CD4-positive, alpha-beta T cell treated with Interleukin-21 for 1 hour (primary cell): ENCODE results near the gene CDC45.

Experiments used
- DNase-seq: peaks from one replicate; pipeline ENCODE4 v3.0.0-alpha.2; 2020

CDC45 gene

GRCh38 chr22:19448076-19448607 lies 31.6 kb upstream of the CDC45 start:
- no peak for DNase-seq

GRCh38 chr22:19448739-19449421 lies 30.8 kb upstream of the CDC45 start:
- no peak for DNase-seq

DNA sequence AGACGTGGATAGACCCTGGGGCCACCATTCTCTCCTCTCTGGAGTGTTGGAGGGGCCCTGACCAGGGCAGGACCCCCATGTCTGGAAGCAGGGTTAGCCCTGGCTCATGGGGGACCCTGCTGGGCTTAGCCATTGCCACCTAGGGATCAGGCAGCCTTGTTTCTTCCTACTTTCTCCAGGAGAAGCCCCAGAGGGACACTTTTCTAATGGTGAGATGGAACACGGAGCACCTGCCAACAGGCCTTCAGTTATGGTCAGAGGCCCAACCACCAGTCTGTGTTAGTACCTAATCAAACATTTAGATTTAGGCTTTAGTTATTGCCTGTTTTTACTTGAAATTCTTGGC lies 30.3 kb upstream of the CDC45 start:
- no peak for DNase-seq

GRCh38 chr22:19450363-19451175 lies 29.2 kb upstream of the CDC45 start:
- no peak for DNase-seq

DNA sequence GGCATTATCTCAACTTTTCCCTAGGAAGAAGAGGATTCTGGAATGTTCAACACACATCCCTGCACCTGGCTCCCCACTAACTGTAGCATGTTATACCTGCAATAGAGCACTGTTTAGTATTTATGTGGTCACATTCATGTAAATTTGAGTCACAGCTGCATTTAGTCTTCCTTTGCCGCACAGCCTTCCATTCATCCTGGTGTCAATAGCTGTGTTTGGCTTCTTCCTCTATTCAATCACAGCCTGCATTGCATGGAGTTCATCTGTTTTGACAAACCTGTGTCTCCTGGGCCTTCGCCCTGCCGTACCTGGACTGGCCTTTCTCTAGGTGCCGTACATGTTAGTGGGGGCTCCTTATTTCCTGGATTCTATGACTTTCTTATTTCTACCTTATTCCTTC lies 28.1 kb upstream of the CDC45 start:
- DNase-seq, result no peak

GRCh38 chr22:19453718-19454117 lies 26.0 kb upstream of the CDC45 start:
- DNase-seq, result no peak

- no peak for DNase-seq
Observed at GRCh38 chr22:19454156-19454555, 25.6 kb upstream of the CDC45 start.

- no peak for DNase-seq
Observed at GRCh38 chr22:19455033-19455432, 24.7 kb upstream of the CDC45 start.

DNA sequence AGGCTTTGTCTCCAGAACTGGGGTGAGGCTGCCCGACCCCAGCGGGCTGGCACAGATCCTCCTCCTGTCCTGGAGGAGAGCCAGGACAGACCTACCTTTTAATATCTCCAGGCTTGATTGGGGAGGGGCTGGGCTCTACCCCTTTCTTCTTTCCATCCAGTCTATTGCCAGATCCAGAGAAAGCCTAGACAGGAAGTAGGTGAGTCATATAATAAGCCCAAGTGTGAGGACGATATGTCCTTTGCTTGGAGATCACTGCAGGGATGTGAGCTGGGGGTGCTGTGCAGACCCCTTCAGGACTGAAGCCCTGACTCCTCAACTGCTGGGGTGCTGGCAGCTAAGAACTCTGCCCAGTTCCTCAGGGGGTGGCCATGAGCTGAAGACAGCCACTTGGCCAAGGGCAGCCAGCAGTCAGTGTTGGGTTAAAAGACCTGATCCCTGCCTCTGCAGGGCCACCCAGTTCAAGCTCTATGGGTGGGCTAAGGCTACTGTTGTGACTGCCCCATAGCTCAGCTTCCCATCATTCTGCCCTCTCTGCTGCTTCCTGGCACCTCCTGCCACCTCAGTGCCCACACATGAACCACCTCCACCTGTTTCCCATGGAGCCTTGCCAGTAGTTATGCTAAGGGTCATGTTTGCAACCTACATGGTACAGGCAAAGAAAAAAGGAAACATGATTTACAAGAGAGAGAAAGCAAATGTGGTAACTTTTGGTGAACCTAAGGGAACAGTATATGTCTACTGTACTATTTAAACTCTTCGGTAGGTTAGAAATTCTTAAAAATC lies 23.9 kb upstream of the CDC45 start:
- DNase-seq, result no peak

GRCh38 chr22:19456541-19456940 lies 23.2 kb upstream of the CDC45 start:
- no peak for DNase-seq

- no peak for DNase-seq
Observed at GRCh38 chr22:19457828-19458428, 21.8 kb upstream of the CDC45 start.

- no peak for DNase-seq
Observed at GRCh38 chr22:19460036-19460435, 19.7 kb upstream of the CDC45 start.

DNA sequence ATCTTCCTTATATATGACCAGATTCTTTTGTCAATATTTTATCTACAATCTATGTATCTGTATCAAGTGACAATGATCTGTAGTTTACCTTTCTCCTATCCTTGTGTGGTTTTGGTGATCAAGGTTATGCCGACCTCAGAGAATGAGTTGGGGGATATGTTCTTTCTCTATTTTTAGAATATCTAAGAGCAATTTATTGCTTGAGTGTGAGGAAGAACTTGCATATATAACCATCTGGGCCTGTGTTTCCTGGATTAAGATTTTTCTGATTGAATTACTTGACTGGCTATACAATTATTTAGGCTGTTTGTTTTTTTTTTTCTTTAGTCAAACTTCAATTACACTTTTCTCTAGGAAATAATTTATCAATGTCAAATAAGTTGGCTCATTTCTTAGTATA lies 18.2 kb upstream of the CDC45 start:
- DNase-seq, result no peak

DNA sequence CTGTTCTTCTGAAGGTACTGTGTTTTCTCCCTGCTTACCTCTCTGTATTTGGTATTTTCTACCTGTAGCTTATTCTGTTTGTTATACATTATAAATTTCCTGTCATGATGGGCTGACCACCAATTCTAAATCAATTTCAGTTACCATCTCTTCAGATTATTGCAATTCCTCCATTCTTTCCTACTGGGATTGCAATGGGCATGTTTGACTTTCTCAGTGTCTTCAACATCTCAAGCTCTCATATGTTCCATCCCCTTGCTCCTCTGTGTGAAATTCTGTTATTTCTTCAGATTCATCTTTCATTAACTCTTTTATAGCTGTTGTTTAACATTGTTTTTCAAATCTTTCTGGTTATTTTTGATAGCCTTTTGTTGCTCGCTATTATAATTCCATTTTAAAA lies 16.7 kb upstream of the CDC45 start:
- no peak for DNase-seq

DNA sequence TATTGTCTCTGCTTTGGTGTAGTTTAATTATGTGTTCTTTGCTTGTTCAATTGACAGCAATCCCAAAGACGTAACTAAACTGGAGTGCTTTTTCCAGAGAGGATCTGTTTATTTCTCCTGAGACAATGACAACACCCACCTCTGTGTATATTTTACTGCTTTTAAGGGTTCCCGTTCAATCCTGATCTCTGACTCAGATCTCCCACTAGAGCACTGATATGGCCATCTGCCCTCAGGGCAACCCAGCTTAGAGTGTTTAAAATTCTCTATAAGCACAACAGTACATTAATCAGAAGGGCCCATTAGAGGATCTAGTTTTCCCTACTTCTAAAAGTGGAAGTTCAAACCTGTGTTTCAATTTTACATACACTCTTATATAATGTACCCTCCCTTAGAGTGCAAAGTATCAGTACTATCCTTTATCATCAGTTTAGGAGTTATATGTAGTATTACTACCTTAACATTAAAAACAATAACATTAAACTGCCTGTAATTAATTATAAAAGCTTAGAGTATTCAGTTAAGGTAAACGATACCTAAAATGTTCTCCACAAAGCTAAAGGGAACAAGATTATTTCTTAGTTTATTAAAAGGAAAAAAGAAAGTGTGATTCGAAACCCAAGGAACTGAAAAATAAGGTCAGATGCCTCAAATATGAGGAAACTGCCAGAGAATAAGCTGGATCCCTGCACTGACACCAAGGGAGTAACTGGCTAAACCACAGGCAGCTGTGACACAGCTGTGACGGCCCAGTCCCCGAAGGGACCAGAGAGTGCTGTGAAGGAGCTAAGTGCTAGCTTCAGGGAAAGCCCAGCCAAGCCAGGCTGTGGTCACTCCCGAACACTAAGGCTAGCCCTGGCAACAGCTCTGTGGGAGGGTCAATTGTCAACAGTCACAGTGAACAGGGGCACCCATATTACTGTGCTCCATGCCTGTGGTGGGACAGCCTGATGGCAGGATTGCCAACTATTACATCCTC lies 15.9 kb upstream of the CDC45 start:
- no peak for DNase-seq

GRCh38 chr22:19464546-19464945 lies 15.2 kb upstream of the CDC45 start:
- no peak for DNase-seq

- DNase-seq, result no peak
Observed at GRCh38 chr22:19464975-19465374, 14.7 kb upstream of the CDC45 start.

DNA sequence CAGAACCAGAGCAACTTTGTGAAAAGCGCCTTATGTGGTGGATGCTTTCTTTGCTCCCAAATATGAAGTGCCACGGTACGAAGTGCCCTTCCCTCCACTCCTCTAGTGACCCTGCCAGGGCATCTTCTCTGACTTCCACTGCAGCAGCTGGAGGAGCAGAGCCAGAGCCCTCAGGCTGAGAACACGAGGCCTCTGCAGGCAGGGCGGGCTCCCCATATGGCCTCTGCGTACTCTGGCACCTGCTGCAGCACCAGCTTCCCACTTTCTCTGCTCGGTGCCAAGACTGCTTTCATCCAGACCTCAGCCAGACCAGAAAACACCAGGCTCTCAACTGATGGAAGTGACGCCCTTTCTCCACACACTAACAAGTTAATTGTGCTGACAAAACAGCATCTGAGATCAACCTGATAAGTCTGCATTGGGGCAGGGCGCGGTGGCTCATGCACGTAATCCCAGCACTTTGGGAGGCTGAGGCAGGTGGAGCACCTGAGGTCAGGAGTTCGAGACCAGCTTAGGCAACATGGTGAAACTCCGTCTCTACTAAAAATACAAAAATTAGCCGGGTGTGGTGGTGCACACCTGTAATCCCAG lies 13.5 kb upstream of the CDC45 start:
- DNase-seq, result no peak

- DNase-seq, result no peak
Observed at GRCh38 chr22:19466848-19467752, 12.6 kb upstream of the CDC45 start.

GRCh38 chr22:19467912-19468311 lies 11.8 kb upstream of the CDC45 start:
- no peak for DNase-seq
